Measurements from ENCODE around the gene SND1.

- no peak for TF ChIP-seq RXRA (IDR thresholded peaks at IDR 0.05)
- no peak for TF ChIP-seq CTCF (IDR thresholded peaks at IDR 0.05; ENCODE audit: low read depth, low read length, missing input control)
- no peak for TF ChIP-seq YY1 (IDR thresholded peaks at IDR 0.05)
- no peak for TF ChIP-seq JUND (IDR thresholded peaks at IDR 0.05)
- TF ChIP-seq RAD21 (IDR thresholded peaks at IDR 0.05), result no peak
- no peak for TF ChIP-seq ZBTB33 (IDR thresholded peaks at IDR 0.05)
- TF ChIP-seq MAX (IDR thresholded peaks at IDR 0.05), result no peak
Measured at GRCh38 chr7:128124786-128125185, 472.8 kb downstream of the SND1 start.

All from liver (tissue), 3 donors.